HG02588 (cell line): ENCODE data around the gene ST3GAL4.

Experiments used
- ATAC-seq: cut with Tn5 transposase; IDR thresholded peaks from one replicate; pipeline ENCODE4 v1.9.1; 2021; ENCODE audit warnings: mild to moderate bottlenecking, moderate library complexity; ENCODE audit not compliant: unreplicated experiment

Gene ST3GAL4

DNA sequence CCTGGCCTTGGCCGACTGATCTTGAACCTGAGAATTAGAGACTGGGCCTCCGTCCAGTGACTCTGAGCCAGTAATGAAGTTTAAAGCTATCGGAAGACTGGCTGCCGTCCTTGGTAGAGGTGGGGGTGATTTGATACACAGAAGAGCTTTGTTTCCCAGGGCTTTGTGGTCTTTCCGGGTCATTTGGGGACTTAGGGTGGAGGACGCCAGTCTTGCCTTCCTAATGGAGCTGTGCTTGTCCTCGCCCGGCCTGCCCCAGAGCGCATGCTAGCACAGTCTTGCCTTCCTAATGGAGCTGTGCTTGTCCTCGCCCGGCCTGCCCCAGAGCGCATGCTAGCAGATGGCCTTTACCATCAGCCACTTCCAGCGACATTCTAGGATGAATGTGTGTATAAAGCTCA lies 65.8 kb downstream of the ST3GAL4 start:
- no peak for ATAC-seq

DNA sequence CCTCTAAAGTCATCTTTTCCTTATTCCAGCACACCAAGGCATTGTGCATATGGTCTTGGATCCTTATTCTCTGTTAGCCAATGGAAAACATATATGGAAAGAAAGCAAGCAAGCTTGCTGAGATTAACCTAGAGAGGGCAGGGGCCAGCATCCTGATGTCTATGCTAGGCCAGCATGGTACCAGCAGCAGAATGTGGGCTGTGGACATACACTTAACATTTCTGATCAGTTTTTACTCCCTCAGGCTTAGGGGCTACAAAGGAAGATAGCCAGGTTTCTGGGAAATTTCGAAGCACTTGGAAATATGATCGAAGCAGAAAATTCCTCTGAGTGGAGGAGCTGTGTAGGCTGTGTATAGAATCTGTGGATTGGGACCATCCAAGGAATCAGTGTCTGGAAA lies 67.0 kb downstream of the ST3GAL4 start:
- no peak for ATAC-seq

DNA sequence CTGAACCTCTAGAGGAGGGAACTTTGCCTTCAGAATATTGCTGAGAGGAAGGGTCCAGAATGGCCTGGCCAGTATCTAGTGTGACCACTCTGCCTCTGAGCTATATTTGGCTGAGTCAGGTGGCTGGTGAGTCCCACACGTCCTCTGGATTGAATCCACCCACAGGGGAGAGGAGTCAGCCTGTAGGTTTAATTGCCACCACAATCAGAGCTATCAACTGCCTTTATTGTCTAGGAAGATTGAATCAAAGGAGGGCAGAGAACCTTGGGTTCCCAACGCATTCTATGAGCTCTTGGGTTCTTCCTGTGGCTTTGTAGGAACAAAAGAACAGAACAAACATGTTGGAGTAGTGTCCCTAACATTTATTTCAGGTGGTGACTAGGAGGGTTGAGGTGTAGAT lies 67.7 kb downstream of the ST3GAL4 start:
- no peak for ATAC-seq

DNA sequence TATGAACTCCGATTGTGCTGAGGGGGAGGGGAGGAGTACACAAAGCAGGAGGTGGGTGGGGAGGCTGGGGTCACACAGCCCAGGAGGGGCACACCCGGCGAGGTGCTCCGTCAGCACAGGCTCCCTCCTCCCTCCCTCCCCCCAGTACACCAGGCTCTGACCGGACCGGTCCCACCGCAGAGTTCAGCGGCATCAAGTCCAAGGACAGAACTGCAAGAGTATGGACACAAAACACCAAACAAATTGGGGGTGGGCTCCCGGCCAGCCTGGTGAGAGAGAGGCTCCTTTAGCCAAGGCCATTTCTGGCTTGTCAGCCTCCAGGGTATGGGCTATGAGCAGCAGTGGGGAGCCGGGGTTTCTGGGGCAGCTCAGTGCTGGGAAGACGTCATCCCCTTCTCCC lies 68.3 kb downstream of the ST3GAL4 start:
- ATAC-seq = no peak

DNA sequence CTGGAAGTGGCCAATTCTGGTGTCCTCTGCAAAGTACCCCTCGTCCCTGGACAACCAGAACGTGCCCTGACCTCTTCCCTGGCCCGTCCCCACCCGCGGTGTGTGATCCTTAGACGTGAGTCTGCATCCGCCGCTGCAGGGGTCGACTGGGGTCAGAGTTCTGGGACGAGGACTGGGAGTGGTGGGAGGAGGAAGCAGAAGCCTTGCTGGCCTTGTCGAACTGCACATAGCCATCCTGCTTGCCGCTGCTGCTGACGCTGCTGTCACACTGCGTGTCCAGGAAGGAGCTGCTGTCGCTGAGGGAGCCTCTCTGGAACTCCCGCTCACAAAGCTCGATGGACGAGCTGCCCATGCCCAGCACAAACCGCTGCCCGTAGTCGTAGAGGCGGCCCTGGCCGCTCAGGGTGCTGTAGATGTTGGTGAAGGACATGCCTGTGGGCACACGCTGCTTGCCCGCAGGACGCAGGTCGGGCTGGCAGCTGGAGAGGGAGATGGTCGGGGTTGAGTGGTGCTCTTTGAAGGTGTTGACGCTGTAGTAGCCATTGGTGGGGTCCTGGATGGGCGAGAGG lies 69.1 kb downstream of the ST3GAL4 start:
- no peak for ATAC-seq

DNA sequence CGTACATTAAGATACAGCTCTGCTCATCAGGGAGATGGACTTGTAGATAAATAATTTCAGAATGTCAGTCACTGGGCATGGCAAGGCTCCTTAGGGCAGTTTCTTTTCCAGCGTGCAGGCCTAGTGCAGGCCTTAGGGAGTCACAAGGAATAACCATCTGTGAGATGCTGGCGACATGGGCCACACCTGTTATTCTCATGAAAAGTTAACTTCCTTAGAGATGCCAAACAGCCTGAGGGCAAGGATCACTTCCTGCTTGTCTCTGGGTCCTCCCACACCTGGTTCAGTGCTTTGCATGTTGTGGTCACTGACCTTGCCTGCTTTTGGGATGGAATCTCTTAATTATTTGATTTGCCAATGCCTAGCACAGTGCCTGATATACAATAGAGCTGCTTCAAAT lies 70.6 kb downstream of the ST3GAL4 start:
- no peak for ATAC-seq

DNA sequence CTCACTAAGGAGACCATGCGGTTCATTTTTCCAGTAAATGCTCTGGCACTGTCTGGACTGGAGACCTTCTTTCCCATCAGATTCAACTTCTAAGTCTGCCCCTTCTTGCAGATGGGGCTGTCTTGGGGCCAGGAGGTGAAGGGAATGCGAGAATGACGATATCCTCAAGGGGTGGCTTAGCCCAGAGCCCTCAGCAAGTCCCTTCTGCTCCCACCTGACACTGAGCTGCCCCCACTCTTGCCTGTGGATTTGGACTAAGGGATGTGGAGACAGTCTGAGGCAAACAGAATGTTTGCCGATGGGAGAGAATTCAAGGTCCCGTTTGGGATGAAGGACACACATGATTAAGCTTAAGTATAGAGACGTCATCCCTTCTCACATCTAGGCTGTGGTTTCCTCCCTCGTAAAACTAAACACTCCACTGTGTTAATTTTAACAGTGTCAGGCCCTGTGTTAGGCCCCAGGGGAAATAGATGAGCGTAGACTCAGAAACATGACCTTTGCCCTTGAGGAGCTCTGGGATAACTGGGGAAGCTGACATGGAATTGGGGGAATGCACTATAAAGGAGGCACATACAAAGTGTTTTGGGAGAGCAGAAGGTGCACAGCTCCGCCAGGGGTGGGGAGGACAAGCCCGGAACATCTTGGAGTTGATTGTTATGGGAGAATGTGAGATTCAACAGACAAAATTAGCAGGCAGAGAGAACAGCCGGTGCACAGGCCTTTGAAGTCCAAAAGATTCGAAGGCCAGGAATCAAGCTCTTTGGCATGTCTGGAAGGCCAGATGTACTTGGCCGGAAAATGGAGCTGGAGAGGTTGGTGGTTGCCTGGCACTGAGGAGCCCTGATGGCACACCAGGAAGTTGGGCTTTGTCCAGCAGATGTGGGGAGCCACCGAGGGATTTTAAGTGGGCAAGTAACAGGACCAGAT lies 71.6 kb downstream of the ST3GAL4 start:
- peak; percentile 74 for ATAC-seq

DNA sequence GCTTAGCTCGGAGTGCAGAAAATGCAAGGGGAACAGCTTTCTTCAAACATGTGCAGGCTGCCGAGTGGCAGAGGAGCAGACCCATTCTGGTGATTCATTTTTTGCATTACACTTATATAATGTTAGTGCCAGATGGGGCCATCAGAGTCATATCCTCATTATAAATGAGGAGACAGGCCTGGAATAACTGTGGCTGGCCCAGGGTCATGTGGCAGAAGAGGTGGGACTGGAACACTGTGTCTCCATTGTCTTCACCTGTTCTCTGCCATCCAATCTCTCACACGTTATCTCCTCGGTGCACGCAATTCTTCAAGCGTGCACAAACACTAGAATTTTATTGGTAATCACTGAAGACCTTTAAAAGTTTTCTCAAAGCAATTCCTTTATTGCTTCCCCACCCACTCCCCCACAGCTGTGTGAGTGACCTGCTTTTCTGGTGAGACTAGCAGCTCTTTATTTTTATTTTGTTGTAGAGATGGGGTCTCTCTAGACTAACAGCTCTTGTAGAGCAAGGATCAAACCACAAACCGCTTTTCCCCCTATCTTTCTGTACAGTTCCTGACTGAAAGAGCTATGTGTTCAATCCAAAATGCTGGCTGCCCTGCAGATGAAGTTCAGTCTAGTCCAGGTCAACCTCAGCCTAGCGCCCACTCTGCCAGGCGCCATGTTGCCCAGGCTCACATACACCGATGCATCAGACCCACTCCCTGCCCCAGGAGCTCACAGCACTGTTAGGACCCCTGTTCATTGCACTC lies 75.3 kb downstream of the ST3GAL4 start:
- ATAC-seq = no peak

DNA sequence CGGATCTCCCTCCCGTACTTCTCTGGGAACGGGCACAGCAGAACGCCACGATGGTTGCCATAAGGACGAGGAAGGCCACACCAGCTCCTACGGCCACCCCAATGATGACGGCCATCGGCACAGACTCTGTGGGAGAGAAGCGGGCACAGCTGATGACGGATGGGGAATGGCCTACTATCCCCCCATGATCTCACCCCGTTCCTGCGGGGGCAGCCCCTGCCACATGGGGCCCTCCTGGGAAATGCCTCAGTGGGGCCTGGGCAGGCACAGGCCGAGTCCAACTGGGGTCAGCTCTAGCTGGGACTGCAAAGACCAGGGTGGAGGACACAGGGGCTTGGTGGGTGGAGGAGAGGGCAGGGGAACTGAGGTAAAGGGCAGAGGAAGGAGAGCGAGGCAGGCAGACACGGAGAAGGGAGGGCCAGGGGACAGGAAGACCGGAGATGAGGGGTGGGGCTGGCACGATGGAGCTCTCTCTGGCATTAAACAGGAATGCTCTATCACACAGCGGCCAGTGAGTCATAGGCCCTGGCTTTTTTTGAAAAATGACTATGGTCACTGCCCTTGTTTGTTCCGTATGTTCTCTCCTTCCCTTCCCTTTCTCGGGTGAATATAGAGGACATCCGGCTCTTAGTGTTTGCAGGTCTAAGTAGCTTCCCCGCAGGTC lies 76.0 kb downstream of the ST3GAL4 start:
- ATAC-seq = no peak

DNA sequence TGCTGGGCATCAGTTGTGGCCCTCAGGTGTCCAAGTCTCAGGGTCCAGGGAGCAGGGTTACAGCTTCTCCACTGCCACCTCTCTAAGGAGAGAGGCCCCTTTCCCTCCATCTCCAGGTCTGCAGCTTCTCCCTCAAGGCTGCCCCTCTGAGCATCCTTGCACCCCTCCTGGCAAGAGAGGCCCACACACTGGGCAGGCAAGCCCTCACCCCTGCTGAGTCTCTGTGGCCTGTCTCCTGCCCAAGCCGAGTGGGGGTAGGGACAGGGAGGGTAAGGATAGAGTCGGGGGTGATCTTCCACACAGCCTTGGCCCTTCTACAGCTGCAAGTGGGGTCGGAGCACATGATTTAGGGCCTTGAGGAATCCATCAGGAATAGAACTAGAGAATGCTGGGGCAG lies 76.6 kb downstream of the ST3GAL4 start:
- no peak for ATAC-seq

DNA sequence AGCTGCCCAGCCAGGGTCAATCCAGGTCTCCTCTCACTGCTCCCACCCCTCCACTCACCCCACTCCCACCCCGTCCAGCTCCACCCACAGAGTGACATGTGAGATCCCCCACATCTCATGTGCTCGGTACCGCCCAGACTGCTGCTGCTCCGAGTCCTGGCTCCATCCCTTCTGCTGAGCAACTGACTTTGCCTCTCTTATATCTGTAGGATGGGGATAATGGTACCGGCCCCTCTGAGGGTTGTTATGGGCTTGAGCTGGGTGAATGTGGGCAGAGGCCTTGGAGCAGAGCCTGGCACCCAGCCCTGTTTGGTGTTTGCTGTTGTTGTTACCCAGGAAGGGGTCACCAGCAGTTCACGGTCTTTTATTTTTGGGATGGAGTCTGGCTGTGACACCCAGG lies 77.0 kb downstream of the ST3GAL4 start:
- no peak for ATAC-seq

DNA sequence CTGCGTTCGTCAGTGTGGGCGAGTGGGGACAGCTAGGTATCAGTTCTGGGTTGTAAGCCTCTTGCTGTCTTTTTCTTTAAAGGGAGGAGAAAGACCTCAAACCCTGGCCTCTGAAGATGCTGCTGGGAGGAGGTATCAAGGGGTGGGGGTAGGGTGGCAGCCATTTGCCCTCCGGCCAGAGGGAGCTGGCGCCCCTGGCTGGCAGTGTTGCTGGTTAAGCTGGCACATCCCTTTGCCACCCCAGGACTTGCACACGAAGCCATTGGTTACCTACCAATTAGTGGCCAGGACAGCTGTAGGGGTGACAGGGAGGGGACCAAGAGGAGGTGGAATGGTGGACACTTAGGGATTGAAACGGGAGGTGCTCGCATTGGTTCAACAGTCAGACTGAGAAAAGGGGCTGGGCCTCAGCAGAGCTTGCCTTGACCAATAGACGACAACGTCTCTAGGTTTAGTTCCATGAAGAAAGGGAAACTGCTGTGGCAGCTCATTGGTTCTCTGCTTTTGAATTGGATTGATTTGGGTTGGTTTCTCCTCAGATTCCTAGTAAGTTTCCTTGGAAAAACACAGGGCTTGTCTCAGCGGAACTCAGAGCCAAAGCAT lies 77.9 kb downstream of the ST3GAL4 start:
- no peak for ATAC-seq

DNA sequence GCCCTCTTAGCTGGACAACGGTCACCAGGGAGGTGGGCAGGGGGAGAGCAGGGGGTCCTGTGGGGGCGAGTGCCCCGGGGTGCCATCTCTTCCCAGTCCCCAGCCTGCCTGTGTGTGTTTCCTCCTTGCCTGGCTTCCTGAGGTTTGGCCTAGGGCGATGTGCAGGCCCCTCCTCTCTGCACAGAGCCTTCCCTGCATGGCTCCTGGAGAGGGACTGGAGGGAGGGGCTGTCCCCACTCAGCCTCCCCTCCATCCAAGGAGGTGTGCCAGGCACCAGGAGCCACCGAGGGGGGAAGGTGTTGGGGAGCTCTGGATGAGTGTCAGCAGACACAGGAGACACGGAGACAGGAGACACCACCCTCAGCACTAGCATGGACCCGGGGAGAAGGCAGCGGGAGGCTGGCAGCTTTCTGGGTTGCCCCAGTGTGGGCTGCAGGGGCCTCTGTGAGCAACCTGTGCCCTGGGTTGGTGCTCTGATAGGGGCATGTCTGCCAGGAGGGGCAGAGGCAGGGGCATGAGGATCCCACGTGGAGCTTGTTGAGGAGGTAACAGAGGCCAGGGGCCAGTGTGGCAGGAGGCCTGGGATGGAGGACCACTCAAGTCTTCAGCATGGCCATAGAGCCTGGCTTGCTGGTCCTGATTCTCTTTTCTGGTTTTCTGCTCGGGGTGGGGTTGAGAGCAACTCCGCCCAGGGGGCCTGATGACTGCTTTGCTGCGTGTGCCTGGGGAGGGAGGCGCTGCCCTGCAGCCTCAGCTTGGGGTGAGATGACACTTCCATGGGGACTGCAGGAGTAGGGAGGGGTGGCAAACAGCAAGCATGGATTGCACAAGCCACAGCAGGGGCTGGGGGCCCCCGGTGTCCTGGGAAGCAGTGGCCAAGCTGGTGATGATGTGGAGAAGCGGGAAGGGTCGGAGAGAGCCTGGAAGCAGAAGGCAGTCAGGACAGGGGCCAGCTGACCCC lies 78.8 kb downstream of the ST3GAL4 start:
- no peak for ATAC-seq

DNA sequence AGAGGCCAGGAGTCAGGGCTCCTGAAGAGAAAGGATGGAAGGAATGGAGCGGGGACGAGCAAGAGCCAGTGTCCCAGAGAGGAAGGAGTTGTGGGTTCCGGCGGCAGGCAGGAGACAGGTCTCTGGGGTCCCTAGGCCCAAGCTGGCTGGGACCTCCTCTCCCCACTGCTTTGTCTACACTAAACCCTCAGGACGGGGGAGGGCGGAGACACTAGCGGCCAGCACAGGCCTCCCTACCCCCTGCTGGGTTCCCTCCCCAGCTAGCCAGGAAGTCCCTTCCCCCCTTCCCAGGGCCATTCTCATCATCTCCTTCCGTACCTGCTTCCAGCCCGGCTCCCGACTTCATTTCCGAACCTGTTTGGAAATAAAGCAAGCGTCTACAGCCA lies 79.5 kb downstream of the ST3GAL4 start:
- ATAC-seq = no peak

DNA sequence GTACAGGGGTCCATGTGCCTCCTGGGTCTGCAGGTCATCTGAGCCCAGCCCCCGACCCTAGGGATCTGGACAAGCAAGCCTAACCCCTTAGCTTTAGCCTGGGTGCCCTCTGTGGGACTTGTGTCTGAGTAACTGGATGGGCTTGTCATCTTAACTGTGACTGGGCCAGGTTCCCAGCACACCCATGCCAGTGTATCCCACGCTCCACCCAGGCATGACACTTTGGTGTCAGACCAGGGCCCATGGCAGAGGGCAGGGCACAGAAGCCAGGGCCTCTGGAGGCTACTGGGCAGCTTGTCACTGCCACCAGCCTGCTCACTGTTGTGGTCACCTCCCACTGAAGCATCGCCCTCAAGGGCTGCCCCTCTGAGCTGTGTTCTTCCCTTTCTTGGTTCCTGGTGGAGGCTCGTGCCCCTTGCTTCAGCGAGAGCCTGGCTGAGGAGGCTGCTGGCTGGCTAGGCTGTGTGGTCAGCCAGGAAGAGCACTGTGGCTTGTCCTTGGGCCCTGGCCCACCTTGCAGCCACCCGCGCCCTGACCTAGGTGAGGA lies 80.8 kb downstream of the ST3GAL4 start:
- no peak for ATAC-seq

DNA sequence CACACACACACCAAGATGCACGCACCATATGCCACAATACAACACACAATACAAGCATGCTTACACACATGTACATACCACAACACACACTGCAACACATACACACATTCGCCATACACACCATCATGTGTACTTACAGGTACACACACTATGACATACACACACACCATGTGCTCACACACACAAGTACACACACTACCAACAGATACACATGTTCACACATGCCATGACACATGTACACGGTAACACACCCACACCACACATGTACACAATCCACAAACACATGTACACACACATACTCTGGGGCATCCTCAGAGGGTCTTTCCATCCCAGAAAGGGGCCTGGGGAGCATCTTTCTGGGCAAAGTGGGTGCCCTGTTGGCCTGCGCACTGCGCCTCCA lies 82.2 kb downstream of the ST3GAL4 start:
- ATAC-seq = no peak

DNA sequence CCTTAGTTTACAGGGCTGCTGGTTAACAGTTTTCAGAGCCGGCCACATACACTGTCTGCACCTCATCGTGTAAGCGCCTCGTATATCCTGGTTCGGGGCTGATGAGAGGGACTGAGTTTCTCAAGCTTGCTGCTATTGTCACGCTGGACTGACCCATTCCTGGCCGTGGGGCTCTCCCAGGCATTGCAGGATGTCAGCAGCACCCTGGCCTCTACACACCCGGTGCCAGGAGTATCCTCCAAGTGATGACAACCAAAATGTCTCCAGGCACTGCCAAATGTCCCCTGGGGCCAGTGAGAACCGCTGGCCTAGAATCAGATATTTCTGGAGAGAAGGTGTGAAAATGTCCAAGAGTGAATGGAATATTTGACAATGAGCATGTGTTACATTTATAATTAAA lies 82.8 kb downstream of the ST3GAL4 start:
- ATAC-seq = no peak

DNA sequence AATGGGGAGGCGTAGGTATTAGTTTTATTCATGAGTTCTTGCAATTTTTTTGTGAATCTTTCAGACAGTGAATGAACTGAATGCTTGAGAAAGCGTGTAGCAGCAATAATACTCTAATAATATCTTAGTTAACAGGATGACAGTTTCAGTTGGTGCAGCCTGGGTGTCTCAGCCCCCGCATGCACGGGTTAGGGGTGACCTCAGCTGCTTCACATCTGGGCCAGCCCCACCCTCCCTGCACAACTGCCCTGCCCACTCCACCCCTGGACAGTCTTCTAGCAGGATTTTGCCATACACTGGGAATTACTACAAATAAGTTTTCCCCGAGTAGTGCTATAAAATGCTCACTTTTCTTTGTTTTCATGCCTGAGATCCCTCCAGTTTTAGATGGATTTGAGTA lies 83.2 kb downstream of the ST3GAL4 start:
- no peak for ATAC-seq

DNA sequence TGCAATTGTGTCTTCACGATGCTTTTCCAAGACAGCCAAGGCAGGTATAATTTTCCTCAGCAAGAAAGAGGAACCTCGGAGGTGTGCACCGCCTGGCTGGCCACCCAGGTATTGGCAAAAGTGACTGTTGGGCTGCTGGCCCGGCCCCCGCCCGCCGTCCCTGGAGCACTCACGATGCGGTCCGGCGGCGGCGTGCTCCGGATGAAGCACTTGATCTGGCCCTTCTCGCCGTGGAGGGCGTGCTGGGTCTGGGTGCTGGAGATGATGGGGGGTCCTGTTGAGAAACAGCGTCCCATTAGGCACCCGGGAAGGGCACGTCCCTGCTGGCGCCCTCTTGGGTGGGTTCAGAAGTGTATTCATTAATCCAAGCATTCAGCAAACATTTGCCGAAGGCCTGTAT lies 84.8 kb downstream of the ST3GAL4 start:
- ATAC-seq = no peak
